Measurements from ENCODE around the gene NUTM1.

The NUTM1 gene

GRCh38 chr15:34342737-34343575 is at the start of gene NUTM1, which contains the start of gene NOP10:
TSS of gene NUTM1 (plus strand) at chr15:34343315. CDS start at chr15:34343697, 382 bp downstream.
TSS of gene NOP10 (minus strand) at chr15:34343136. CDS start at chr15:34343073, 63 bp downstream.
- peak; percentile 90 for DNase-seq (ENCODE audit: low spot score)

- DNase-seq (ENCODE audit: low spot score), result no peak
Measured at GRCh38 chr15:34297059-34297458, 46.1 kb upstream of the NUTM1 start.

- DNase-seq (ENCODE audit: low spot score), result no peak
Measured at GRCh38 chr15:34301058-34301457, 42.1 kb upstream of the NUTM1 start.

- no peak for DNase-seq (ENCODE audit: low spot score)
Measured at GRCh38 chr15:34304613-34305012, 38.5 kb upstream of the NUTM1 start.

GRCh38 chr15:34311563-34311962 is 31.6 kb upstream of the NUTM1 start:
- no peak for DNase-seq (ENCODE audit: low spot score)

- DNase-seq (ENCODE audit: low spot score), result no peak
Measured at GRCh38 chr15:34314491-34315490, 28.3 kb upstream of the NUTM1 start.

GRCh38 chr15:34318277-34319079 is 24.6 kb upstream of the NUTM1 start:
- DNase-seq (ENCODE audit: low spot score), result peak; percentile 59

GRCh38 chr15:34323217-34323616 is 19.9 kb upstream of the NUTM1 start:
- no peak for DNase-seq (ENCODE audit: low spot score)

- no peak for DNase-seq (ENCODE audit: low spot score)
Measured at GRCh38 chr15:34324933-34325332, 18.2 kb upstream of the NUTM1 start.

- DNase-seq (ENCODE audit: low spot score), result no peak
Measured at GRCh38 chr15:34325368-34325767, 17.7 kb upstream of the NUTM1 start.

- no peak for DNase-seq (ENCODE audit: low spot score)
Measured at GRCh38 chr15:34327906-34328305, 15.2 kb upstream of the NUTM1 start.

- DNase-seq (ENCODE audit: low spot score), result no peak
Measured at GRCh38 chr15:34329006-34329405, 14.1 kb upstream of the NUTM1 start.

- no peak for DNase-seq (ENCODE audit: low spot score)
Measured at GRCh38 chr15:34330279-34330678, 12.8 kb upstream of the NUTM1 start.

GRCh38 chr15:34331809-34332208 is 11.3 kb upstream of the NUTM1 start:
- no peak for DNase-seq (ENCODE audit: low spot score)

- DNase-seq (ENCODE audit: low spot score), result no peak
Measured at GRCh38 chr15:34332553-34333120, 10.5 kb upstream of the NUTM1 start.

GRCh38 chr15:34334672-34335071 is 8.4 kb upstream of the NUTM1 start:
- no peak for DNase-seq (ENCODE audit: low spot score)

- no peak for DNase-seq (ENCODE audit: low spot score)
Measured at GRCh38 chr15:34335176-34336032, 7.7 kb upstream of the NUTM1 start.

- no peak for DNase-seq (ENCODE audit: low spot score)
Measured at GRCh38 chr15:34336231-34336990, 6.7 kb upstream of the NUTM1 start.

- DNase-seq (ENCODE audit: low spot score), result no peak
Measured at GRCh38 chr15:34336991-34337556, 6.0 kb upstream of the NUTM1 start.
